DND-41 (cell line): ENCODE data around the gene RUNX2.

Source experiments
- EZH2 ChIP-seq: IDR thresholded peaks from 3 replicates; pipeline ENCODE4 v1.6.1; 2012; ENCODE audit warnings: borderline replicate concordance, low read depth, mild to moderate bottlenecking, moderate library complexity, low read length, inconsistent platforms; ENCODE audit not compliant: severe bottlenecking
- TF ChIP-seq, protein P1 (sequence below): IDR thresholded peaks from 2 replicates; pipeline ENCODE4 v1.5.1; 2012; ENCODE audit warnings: borderline replicate concordance, low read length, moderate library complexity, mild to moderate bottlenecking; ENCODE audit not compliant: poor library complexity, severe bottlenecking; ENCODE audit errors: extremely low read depth

DNA sequence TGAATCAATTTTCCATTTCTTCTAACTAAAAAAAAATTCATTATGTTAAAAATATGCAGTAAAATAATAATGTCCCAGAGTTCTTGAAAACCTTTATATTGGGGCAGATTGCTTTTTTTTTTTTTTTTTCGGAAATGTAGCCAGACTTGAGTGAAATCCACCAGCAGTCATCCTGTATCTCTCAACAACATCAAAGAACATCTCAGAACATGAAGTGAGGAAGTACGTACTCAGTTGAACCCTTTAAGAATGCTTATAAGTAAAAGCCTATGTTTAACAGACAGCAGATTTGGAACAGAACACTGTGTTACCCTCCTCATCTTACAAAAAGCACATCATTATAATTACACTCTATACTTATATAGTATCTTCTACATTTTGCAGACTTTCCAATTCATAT, 100.6 kb downstream of the RUNX2 start:
- TF ChIP-seq, protein P1, sequence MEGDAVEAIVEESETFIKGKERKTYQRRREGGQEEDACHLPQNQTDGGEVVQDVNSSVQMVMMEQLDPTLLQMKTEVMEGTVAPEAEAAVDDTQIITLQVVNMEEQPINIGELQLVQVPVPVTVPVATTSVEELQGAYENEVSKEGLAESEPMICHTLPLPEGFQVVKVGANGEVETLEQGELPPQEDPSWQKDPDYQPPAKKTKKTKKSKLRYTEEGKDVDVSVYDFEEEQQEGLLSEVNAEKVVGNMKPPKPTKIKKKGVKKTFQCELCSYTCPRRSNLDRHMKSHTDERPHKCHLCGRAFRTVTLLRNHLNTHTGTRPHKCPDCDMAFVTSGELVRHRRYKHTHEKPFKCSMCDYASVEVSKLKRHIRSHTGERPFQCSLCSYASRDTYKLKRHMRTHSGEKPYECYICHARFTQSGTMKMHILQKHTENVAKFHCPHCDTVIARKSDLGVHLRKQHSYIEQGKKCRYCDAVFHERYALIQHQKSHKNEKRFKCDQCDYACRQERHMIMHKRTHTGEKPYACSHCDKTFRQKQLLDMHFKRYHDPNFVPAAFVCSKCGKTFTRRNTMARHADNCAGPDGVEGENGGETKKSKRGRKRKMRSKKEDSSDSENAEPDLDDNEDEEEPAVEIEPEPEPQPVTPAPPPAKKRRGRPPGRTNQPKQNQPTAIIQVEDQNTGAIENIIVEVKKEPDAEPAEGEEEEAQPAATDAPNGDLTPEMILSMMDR: no peak
- TF ChIP-seq EZH2: no peak
